ENCODE results near the gene ISCA2. TPM values are rescaled to one million over a fixed set of nuclear protein-coding genes. Genes with fewer than 3 reads are reported as not detected.
A peak's percentile ranks its signal among the peaks of the same experiment; 100 is the strongest.

Gene ISCA2
- total and polyA plus RNA-seq, 2 experiments from 2014 or later = 44.0 to 171 TPM

DNA sequence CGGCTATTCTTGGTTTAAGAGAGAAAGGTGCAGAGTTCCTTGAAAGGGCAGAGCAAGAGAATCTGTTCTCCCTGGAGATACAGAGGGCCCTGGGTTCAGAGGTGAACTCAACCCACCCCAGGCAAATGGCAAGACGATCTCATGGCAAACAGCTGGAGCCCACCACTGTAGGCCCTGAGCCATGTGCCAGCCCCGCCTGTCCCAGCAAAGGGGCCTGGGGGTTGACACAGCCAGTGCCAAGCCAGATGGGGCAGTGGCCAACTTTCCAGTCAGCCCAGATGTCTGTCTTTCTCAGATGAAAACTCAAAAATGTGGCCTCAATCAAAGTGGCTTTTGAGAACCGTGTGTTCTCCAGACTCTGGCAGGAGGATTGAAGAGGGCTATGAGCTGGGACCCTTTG is 51.8 kb downstream of the ISCA2 start:
- Histone ChIP-seq H4K20me1 (replicated peaks; ENCODE audit: insufficient read depth) (no peaks in the 10 kb centered on the region), H3K27ac (ENCODE audit: low read depth) (no peak overlapping the region), H3F3A (replicated peaks; ENCODE audit: low read depth) (no peaks in the 10 kb centered on the region), H3K4me3 (no peak overlapping the region), H3K9me2 (ENCODE audit: insufficient read depth) (no peaks in the 10 kb centered on the region), H2AFZ (no peak overlapping the region), H3K4me1 (ENCODE audit: insufficient read depth) (no peaks in the 10 kb centered on the region), H3K4me2 (no peak overlapping the region), H3K27me3 (ENCODE audit: insufficient read depth) (no peaks in the 10 kb centered on the region), H3K79me2 (replicated peaks; ENCODE audit: insufficient read depth) (no peaks in the 10 kb centered on the region), H3K36me3 (ENCODE audit: insufficient read depth) (no peaks in the 10 kb centered on the region)
- Mint-ChIP-seq H3K36me3 (ENCODE audit: low read depth) (no peaks in the 10 kb centered on the region), H3K27ac (no peak overlapping the region), H3K4me3 (no peak overlapping the region), H3K27me3 (ENCODE audit: insufficient read depth, low read depth, poor library complexity) (peaks cover 4% of the 10 kb centered on the region), H3K9me3 (no peaks in the 10 kb centered on the region), H3K4me1 (peaks cover 3% of the 10 kb centered on the region; the same call in 2 of the 3 replicates)
- no peak for TF ChIP-seq EZH2phosphoT487 (IDR thresholded peaks at IDR 0.05; ENCODE audit: unreplicated experiment)
- no peak for TF ChIP-seq POLR2AphosphoS5 (IDR thresholded peaks at IDR 0.05; ENCODE audit: low read depth)
- TF ChIP-seq, protein P1, sequence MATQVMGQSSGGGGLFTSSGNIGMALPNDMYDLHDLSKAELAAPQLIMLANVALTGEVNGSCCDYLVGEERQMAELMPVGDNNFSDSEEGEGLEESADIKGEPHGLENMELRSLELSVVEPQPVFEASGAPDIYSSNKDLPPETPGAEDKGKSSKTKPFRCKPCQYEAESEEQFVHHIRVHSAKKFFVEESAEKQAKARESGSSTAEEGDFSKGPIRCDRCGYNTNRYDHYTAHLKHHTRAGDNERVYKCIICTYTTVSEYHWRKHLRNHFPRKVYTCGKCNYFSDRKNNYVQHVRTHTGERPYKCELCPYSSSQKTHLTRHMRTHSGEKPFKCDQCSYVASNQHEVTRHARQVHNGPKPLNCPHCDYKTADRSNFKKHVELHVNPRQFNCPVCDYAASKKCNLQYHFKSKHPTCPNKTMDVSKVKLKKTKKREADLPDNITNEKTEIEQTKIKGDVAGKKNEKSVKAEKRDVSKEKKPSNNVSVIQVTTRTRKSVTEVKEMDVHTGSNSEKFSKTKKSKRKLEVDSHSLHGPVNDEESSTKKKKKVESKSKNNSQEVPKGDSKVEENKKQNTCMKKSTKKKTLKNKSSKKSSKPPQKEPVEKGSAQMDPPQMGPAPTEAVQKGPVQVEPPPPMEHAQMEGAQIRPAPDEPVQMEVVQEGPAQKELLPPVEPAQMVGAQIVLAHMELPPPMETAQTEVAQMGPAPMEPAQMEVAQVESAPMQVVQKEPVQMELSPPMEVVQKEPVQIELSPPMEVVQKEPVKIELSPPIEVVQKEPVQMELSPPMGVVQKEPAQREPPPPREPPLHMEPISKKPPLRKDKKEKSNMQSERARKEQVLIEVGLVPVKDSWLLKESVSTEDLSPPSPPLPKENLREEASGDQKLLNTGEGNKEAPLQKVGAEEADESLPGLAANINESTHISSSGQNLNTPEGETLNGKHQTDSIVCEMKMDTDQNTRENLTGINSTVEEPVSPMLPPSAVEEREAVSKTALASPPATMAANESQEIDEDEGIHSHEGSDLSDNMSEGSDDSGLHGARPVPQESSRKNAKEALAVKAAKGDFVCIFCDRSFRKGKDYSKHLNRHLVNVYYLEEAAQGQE (IDR thresholded peaks at IDR 0.05; ENCODE audit: unreplicated experiment) = no peak
- TF ChIP-seq, protein P2, sequence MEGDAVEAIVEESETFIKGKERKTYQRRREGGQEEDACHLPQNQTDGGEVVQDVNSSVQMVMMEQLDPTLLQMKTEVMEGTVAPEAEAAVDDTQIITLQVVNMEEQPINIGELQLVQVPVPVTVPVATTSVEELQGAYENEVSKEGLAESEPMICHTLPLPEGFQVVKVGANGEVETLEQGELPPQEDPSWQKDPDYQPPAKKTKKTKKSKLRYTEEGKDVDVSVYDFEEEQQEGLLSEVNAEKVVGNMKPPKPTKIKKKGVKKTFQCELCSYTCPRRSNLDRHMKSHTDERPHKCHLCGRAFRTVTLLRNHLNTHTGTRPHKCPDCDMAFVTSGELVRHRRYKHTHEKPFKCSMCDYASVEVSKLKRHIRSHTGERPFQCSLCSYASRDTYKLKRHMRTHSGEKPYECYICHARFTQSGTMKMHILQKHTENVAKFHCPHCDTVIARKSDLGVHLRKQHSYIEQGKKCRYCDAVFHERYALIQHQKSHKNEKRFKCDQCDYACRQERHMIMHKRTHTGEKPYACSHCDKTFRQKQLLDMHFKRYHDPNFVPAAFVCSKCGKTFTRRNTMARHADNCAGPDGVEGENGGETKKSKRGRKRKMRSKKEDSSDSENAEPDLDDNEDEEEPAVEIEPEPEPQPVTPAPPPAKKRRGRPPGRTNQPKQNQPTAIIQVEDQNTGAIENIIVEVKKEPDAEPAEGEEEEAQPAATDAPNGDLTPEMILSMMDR (conservative IDR thresholded peaks at IDR 0.05; ENCODE audit: low read depth in 2 of 2) = no peak
- no peak for TF ChIP-seq NANOG (IDR thresholded peaks at IDR 0.05; ENCODE audit: borderline replicate concordance)
- TF ChIP-seq STAT1 (IDR thresholded peaks at IDR 0.05; ENCODE audit: unreplicated experiment) = no peak
- TF ChIP-seq EZH2 (IDR thresholded peaks at IDR 0.05; ENCODE audit: low read depth, unreplicated experiment) = no peak
- no peak for TF ChIP-seq ZNF331 (CRISPR knock-in tag; IDR thresholded peaks at IDR 0.05; ENCODE audit: low read depth)
- no peak for ATAC-seq
- DNase-seq (ENCODE audit: low spot score) = no peak

GRCh38 chr14:74546416-74546815 is 52.9 kb downstream of the ISCA2 start:
- DNase-seq (ENCODE audit: low spot score) = no peak
- Mint-ChIP-seq H3K27me3 (ENCODE audit: insufficient read depth, low read depth, poor library complexity) (peaks cover 4% of the 10 kb centered on the region), H3K4me1 (peaks cover 11% of the 10 kb centered on the region), H3K4me3 (no peak overlapping the region), H3K27ac (no peak overlapping the region), H3K36me3 (ENCODE audit: low read depth) (no peaks in the 10 kb centered on the region), H3K9me3 (no peaks in the 10 kb centered on the region)
- H3K4me1 ChIP-seq (ENCODE audit: insufficient read depth) = peaks cover under 1% of the 10 kb centered on the region; the same call in 1 of the 2 replicates
- no peaks in the 10 kb centered on the region for H3K79me2 ChIP-seq (replicated peaks; ENCODE audit: insufficient read depth)
- no peaks in the 10 kb centered on the region for H4K20me1 ChIP-seq (replicated peaks; ENCODE audit: insufficient read depth)
- no peaks in the 10 kb centered on the region for H3F3A ChIP-seq (replicated peaks; ENCODE audit: low read depth)
- H3K27ac ChIP-seq (ENCODE audit: low read depth) = no peak overlapping the region
- H2AFZ ChIP-seq = no peak overlapping the region
- H3K9me2 ChIP-seq (ENCODE audit: insufficient read depth) = no peaks in the 10 kb centered on the region
- no peaks in the 10 kb centered on the region for H3K27me3 ChIP-seq (ENCODE audit: insufficient read depth)
- ATAC-seq = peak; percentile 14
- H3K4me3 ChIP-seq = no peak overlapping the region
- H3K36me3 ChIP-seq (ENCODE audit: insufficient read depth) = no peaks in the 10 kb centered on the region
- H3K4me2 ChIP-seq = no peak overlapping the region
- TF ChIP-seq JUNB (IDR thresholded peaks at IDR 0.05; ENCODE audit: unreplicated experiment) (no peak), ZNF331 (CRISPR knock-in tag; IDR thresholded peaks at IDR 0.05; ENCODE audit: low read depth) (no peak), EZH2phosphoT487 (IDR thresholded peaks at IDR 0.05; ENCODE audit: unreplicated experiment) (no peak), STAT1 (IDR thresholded peaks at IDR 0.05; ENCODE audit: unreplicated experiment) (no peak), EZH2 (IDR thresholded peaks at IDR 0.05; ENCODE audit: low read depth, unreplicated experiment) (no peak), NANOG (IDR thresholded peaks at IDR 0.05; ENCODE audit: borderline replicate concordance) (no peak), CREB1 (CRISPR knock-in tag; IDR thresholded peaks at IDR 0.05; ENCODE audit: low read depth) (no peak)
- TF ChIP-seq, protein P3, sequence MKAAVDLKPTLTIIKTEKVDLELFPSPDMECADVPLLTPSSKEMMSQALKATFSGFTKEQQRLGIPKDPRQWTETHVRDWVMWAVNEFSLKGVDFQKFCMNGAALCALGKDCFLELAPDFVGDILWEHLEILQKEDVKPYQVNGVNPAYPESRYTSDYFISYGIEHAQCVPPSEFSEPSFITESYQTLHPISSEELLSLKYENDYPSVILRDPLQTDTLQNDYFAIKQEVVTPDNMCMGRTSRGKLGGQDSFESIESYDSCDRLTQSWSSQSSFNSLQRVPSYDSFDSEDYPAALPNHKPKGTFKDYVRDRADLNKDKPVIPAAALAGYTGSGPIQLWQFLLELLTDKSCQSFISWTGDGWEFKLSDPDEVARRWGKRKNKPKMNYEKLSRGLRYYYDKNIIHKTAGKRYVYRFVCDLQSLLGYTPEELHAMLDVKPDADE (IDR thresholded peaks at IDR 0.05) = no peak
- TF ChIP-seq, protein P2 (conservative IDR thresholded peaks at IDR 0.05; ENCODE audit: low read depth in 2 of 2) = no peak
